ENCODE results near the gene TAC1. TPM values are rescaled to one million over a fixed set of nuclear protein-coding genes. Genes with fewer than 3 reads are reported as not detected.

Gene TAC1
- total and polyA plus RNA-seq, 2 of the 4 experiments (the other 2 are of a cell fraction): not detected

DNA sequence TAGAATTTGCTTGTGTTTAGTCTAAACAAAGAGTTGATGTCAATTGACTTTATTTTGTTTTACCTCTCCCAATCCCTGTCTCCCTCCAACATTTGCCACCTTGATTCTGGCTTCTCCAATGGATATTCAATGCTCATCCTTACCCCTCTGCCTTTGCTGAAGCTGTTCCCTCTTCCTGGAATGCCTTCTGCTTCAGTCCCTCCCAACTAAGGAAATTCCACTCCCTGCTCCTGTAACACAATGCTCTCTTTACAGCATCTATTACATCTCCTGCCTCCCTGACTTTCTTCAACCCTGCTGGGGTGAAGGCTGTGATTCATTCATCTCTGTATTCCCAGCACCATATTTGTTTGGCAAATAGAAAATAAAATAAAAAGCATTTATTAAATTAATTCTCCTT, 34.5 kb upstream of the TAC1 start:
- Histone ChIP-seq H2BK20ac (ENCODE audit: low read depth, low read length) (no peak overlapping the region), H3K4me3 (ENCODE audit: insufficient read depth, low read depth, low read length) (no peak overlapping the region), H3K18ac (ENCODE audit: low read depth, low read length) (no peak overlapping the region), H3K79me1 (ENCODE audit: low read depth in 1 of 2, low read length in 2 of 2) (no peaks in the 10 kb centered on the region), H3K56ac (ENCODE audit: extremely low read depth, insufficient read depth, low read length) (no peak overlapping the region), H2AK5ac (ENCODE audit: low read depth, low read length) (no peak overlapping the region), H3K36me3 (ENCODE audit: control insufficient read depth, insufficient read depth, low read length) (no peaks in the 10 kb centered on the region), H2AK9ac (replicated peaks; ENCODE audit: low read depth, low read length, poor library complexity) (no peak overlapping the region), H3K9ac (ENCODE audit: low read depth, low read length) (no peak overlapping the region), H2BK120ac (ENCODE audit: low read depth, low read length) (no peak overlapping the region), H3K14ac (replicated peaks; ENCODE audit: low read depth, low read length) (no peak overlapping the region), H3K27ac (ENCODE audit: insufficient read depth, low read length) (no peak overlapping the region), H3K9me1 (ENCODE audit: insufficient read depth, low read length) (no peaks in the 10 kb centered on the region), H3K4me2 (ENCODE audit: low read depth, low read length) (no peak overlapping the region), H2BK5ac (ENCODE audit: low read depth, low read length, poor library complexity, severe bottlenecking) (no peak overlapping the region), H4K5ac (ENCODE audit: low read depth, low read length) (no peak overlapping the region), H3K27me3 (ENCODE audit: control insufficient read depth, insufficient read depth, low read length) (no peaks in the 10 kb centered on the region), H3K4ac (ENCODE audit: low read depth, low read length) (no peak overlapping the region), H3K9me3 (ENCODE audit: control insufficient read depth, insufficient read depth, low read length) (peaks cover 18% of the 10 kb centered on the region), H2BK15ac (ENCODE audit: low read depth, low read length) (no peak overlapping the region), H4K91ac (ENCODE audit: insufficient read depth, low read depth, low read length) (no peak overlapping the region), H2AFZ (replicated peaks; ENCODE audit: low read length, poor library complexity) (no peak overlapping the region), H3K4me1 (ENCODE audit: control insufficient read depth, insufficient read depth, low read length) (no peaks in the 10 kb centered on the region), H4K20me1 (ENCODE audit: insufficient read depth, low read length) (no peaks in the 10 kb centered on the region), H3K23ac (ENCODE audit: low read depth, low read length) (no peak overlapping the region), H4K8ac (ENCODE audit: low read depth in 2 of 2, low read length in 2 of 2) (no peak overlapping the region)
- BruUV-seq (replicated peaks): no TSS peak
- TF ChIP-seq RFX5 (IDR thresholded peaks at IDR 0.05; ENCODE audit: low read depth, low read length) (no peak), BHLHE40 (IDR thresholded peaks at IDR 0.05; ENCODE audit: low read depth, low read length) (no peak), SMC3 (IDR thresholded peaks at IDR 0.05; ENCODE audit: low read depth, low read length) (no peak), CEBPB (IDR thresholded peaks at IDR 0.05; ENCODE audit: low read depth, low read length) (no peak), FOS (IDR thresholded peaks at IDR 0.05; ENCODE audit: low read depth, low read length) (no peak), MAZ (IDR thresholded peaks at IDR 0.05; ENCODE audit: borderline replicate concordance, low read depth, low read length) (no peak), NFE2L2 (IDR thresholded peaks at IDR 0.05; ENCODE audit: low read depth, low read length) (no peak)
- TF ChIP-seq, protein P1, sequence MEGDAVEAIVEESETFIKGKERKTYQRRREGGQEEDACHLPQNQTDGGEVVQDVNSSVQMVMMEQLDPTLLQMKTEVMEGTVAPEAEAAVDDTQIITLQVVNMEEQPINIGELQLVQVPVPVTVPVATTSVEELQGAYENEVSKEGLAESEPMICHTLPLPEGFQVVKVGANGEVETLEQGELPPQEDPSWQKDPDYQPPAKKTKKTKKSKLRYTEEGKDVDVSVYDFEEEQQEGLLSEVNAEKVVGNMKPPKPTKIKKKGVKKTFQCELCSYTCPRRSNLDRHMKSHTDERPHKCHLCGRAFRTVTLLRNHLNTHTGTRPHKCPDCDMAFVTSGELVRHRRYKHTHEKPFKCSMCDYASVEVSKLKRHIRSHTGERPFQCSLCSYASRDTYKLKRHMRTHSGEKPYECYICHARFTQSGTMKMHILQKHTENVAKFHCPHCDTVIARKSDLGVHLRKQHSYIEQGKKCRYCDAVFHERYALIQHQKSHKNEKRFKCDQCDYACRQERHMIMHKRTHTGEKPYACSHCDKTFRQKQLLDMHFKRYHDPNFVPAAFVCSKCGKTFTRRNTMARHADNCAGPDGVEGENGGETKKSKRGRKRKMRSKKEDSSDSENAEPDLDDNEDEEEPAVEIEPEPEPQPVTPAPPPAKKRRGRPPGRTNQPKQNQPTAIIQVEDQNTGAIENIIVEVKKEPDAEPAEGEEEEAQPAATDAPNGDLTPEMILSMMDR (conservative IDR thresholded peaks at IDR 0.05; ENCODE audit: low read depth, low read length): no peak
- POLR2A ChIA-PET (ENCODE audit: unreplicated experiment): no interaction called here
- DNase-seq (no peak), ATAC-seq (ENCODE audit: low read depth) (no peak)
- intact Hi-C loops (cut with micrococcal nuclease): no loop called here
- dilution Hi-C loops (cut with HindIII; ENCODE audit: low sequenced_read_pairs, unreplicated experiment): no loop called here
- CTCF ChIA-PET: no interaction called here
- in situ Hi-C loops (cut with MboI; ENCODE audit: low sequenced_read_pairs): no loop called here
